Keratinocyte (primary cell): ENCODE data around the gene ACSL3. TPM values are rescaled to one million over a fixed set of nuclear protein-coding genes. Genes with fewer than 3 reads are reported as not detected.

Experiments used
- DNase-seq: peaks from one replicate; pipeline ENCODE4 v3.0.0-alpha.2; 2011; ENCODE audit warnings: low read depth, missing footprints, low spot score
- FAIRE-seq: peaks from 2 replicates; lab custom pipeline; 2011; peaks lifted over from hg19 to GRCh38; lab: Jason Lieb, UNC
- H2AFZ ChIP-seq: 2 replicates; pipeline ENCODE4 v1.6.0; 2012; ENCODE audit warnings: low read length, control low read depth, inconsistent platforms; ENCODE audit not compliant: control insufficient read depth
- H3K27ac ChIP-seq: 2 replicates; pipeline ENCODE4 v1.5.1; 2011; ENCODE audit warnings: low read length; ENCODE audit not compliant: control insufficient read depth, insufficient read depth
- H3K27me3 ChIP-seq: 3 replicates; pipeline ENCODE4 v1.6.0; 2011; ENCODE audit warnings: low read length; ENCODE audit not compliant: control insufficient read depth, insufficient read depth; ENCODE audit errors: extremely low read depth
- H3K36me3 ChIP-seq, 2 experiments: 2 replicates in 1 of 2; 3 replicates in 1 of 2; pipeline ENCODE4 v1.5.1; 2011; ENCODE audit warnings: low read length in 2 of 2, mild to moderate bottlenecking in 1 of 2; ENCODE audit not compliant: control insufficient read depth in 2 of 2, insufficient read depth in 2 of 2; ENCODE audit errors: extremely low read depth in 1 of 2
- H3K4me1 ChIP-seq: 3 replicates; pipeline ENCODE4 v1.5.1; 2011; ENCODE audit warnings: low read length; ENCODE audit not compliant: control insufficient read depth, insufficient read depth; ENCODE audit errors: extremely low read depth
- H3K4me2 ChIP-seq: 3 replicates; pipeline ENCODE4 v1.6.0; 2011; ENCODE audit warnings: low read depth, low read length; ENCODE audit not compliant: control insufficient read depth, insufficient read depth; ENCODE audit errors: extremely low read depth
- H3K4me3 ChIP-seq, 3 experiments: fragments of 200-600 bp in 1 of 3; sonication (generic) in 1 of 3; 2 replicates in 2 of 3; 3 replicates in 1 of 3; pipeline ENCODE4 v1.5.1; 2011 to 2016; ENCODE audit warnings: low read length in 3 of 3, mild to moderate bottlenecking in 3 of 3, control low read depth in 2 of 3, inconsistent platforms in 1 of 3, low read depth in 1 of 3, mixed read lengths in 1 of 3, mixed run types in 1 of 3, moderate library complexity in 1 of 3; ENCODE audit not compliant: control insufficient read depth in 2 of 3, insufficient read depth in 2 of 3; ENCODE audit errors: extremely low read depth in 1 of 3
- H3K79me2 ChIP-seq: 2 replicates; pipeline ENCODE4 v1.6.0; 2012; ENCODE audit warnings: low read length; ENCODE audit not compliant: control insufficient read depth, insufficient read depth
- H3K9ac ChIP-seq: 3 replicates; pipeline ENCODE4 v1.6.0; 2011; ENCODE audit warnings: low read length; ENCODE audit not compliant: control insufficient read depth, insufficient read depth; ENCODE audit errors: extremely low read depth
- H3K9me1 ChIP-seq: 3 replicates; pipeline ENCODE4 v1.6.0; 2011; ENCODE audit warnings: low read length; ENCODE audit not compliant: control insufficient read depth, insufficient read depth; ENCODE audit errors: extremely low read depth
- H3K9me3 ChIP-seq: 2 replicates; pipeline ENCODE4 v1.5.1; 2012; ENCODE audit warnings: low read depth, low read length; ENCODE audit not compliant: control insufficient read depth
- H4K20me1 ChIP-seq: 3 replicates; pipeline ENCODE4 v1.6.0; 2011; ENCODE audit warnings: low read length; ENCODE audit not compliant: control insufficient read depth, insufficient read depth; ENCODE audit errors: extremely low read depth
- CTCF ChIP-seq, 3 experiments: IDR thresholded peaks in 1 of 3; conservative IDR thresholded peaks in 1 of 3; optimal IDR thresholded peaks in 1 of 3; 2 replicates in 2 of 3; 3 replicates in 1 of 3; pipeline versions ENCODE3 to v1.5.1; 2011; ENCODE audit warnings: low read length in 3 of 3, mild to moderate bottlenecking in 3 of 3, moderate library complexity in 2 of 3, control low read depth in 1 of 3, inconsistent platforms in 1 of 3; ENCODE audit not compliant: insufficient read depth in 2 of 3; ENCODE audit errors: extremely low read depth in 1 of 3
- EZH2 ChIP-seq: IDR thresholded peaks from one replicate; pipeline ENCODE4 v1.6.1; 2012; ENCODE audit warnings: inconsistent platforms, mild to moderate bottlenecking, low read length, moderate library complexity
- dilution Hi-C: fragments of 300-500 bp; cut with MboI; formaldehyde crosslinking; loops from one replicate; pipeline ENCODE4 v1.7.0; 2020; ENCODE audit warnings: low sequenced_read_pairs; ENCODE audit not compliant: extremely low pct_ligation_motif_present
- polyA plus RNA-seq, 5 experiments: library from polyadenylated mRNA; depleted of rRNA in 3 of 5; stranded (reverse) in 3 of 5; stranded (forward) in 1 of 5; unstranded in 1 of 5; fragments of >200 nt; gene quantifications; 1 replicate in 1 of 5; 2 replicates in 3 of 5; 3 replicates in 1 of 5; pipeline versions ENCODE4 v1.2.1 to v1.2.3, GENCODE V29; 2011 to 2012; ENCODE audit warnings: missing spikeins in 2 of 5, low read depth in 1 of 5, low replicate concordance in 1 of 5

Gene ACSL3
- polyA plus RNA-seq, 1 donor (not counting 4 experiments of a cell fraction or from before 2014, with no cell fraction given): 197 TPM

GRCh38 chr2:222973237-222973636 lies 112.4 kb downstream of the ACSL3 start:
- Histone ChIP-seq H3K9ac (no peak overlapping the region), H4K20me1 (no peaks in the 10 kb centered on the region), H3K27ac (no peak overlapping the region), H2AFZ (no peak overlapping the region), H3K36me3 (no peaks in the 10 kb centered on the region), H3K4me3 (no peak overlapping the region), H3K9me1 (no peaks in the 10 kb centered on the region), H3K4me1 (peaks cover 13% of the 10 kb centered on the region), H3K27me3 (no peaks in the 10 kb centered on the region), H3K4me2 (no peak overlapping the region), H3K9me3 (no peaks in the 10 kb centered on the region), H3K79me2 (no peaks in the 10 kb centered on the region)
- dilution Hi-C loops: no loop called here
- TF ChIP-seq CTCF (optimal IDR thresholded peaks at IDR 0.05 in 1 of 3, IDR thresholded peaks at IDR 0.05 in 1 of 3, conservative IDR thresholded peaks at IDR 0.05 in 1 of 3; ENCODE audit: extremely low read depth in 1 of 3, insufficient read depth in 2 of 3, low read length in 3 of 3) (no peak), EZH2 (no peak)
- DNase-seq: no peak
- FAIRE-seq: no peak

- H2AFZ ChIP-seq: no peak overlapping the region
- H3K4me3 ChIP-seq: no peak overlapping the region
- no peaks in the 10 kb centered on the region for H3K9me1 ChIP-seq
- no peaks in the 10 kb centered on the region for H3K36me3 ChIP-seq
- DNase-seq: no peak
- H3K9ac ChIP-seq: no peak overlapping the region
- H3K27me3 ChIP-seq: no peaks in the 10 kb centered on the region
- H3K4me1 ChIP-seq: peaks cover 13% of the 10 kb centered on the region
- TF ChIP-seq CTCF (optimal IDR thresholded peaks at IDR 0.05 in 1 of 3, IDR thresholded peaks at IDR 0.05 in 1 of 3, conservative IDR thresholded peaks at IDR 0.05 in 1 of 3; ENCODE audit: extremely low read depth in 1 of 3, insufficient read depth in 2 of 3, low read length in 3 of 3): no peak
- no peak for TF ChIP-seq EZH2
- dilution Hi-C loops: no loop called here
- H3K79me2 ChIP-seq: no peaks in the 10 kb centered on the region
- H3K9me3 ChIP-seq: no peaks in the 10 kb centered on the region
- H3K27ac ChIP-seq: no peak overlapping the region
- no peak for FAIRE-seq
- H4K20me1 ChIP-seq: no peaks in the 10 kb centered on the region
- H3K4me2 ChIP-seq: no peak overlapping the region
Measured at GRCh38 chr2:222973733-222974132, 112.9 kb downstream of the ACSL3 start.
